Hepatocyte (in vitro differentiated cells): ENCODE measurements around the gene CLCF1.
"Not testable (repeated sequence)": the region's sequence is repeated elsewhere in the genome, so short reads cannot be mapped to it uniquely, and the experiment has no call there.

Experiments used
- EZH2 ChIP-seq: fragments of 200-600 bp; sonication (generic); IDR thresholded peaks from 2 replicates; pipeline ENCODE4 v1.6.1; 2016; ENCODE audit warnings: antibody characterized with exemption, mild to moderate bottlenecking, borderline replicate concordance
- EZH2phosphoT487 ChIP-seq: fragments of 200-600 bp; sonication (generic); IDR thresholded peaks from one replicate; pipeline ENCODE4 v1.6.1; 2018; ENCODE audit warnings: antibody characterized with exemption, mild to moderate bottlenecking, low read depth, moderate library complexity; ENCODE audit not compliant: unreplicated experiment, severe bottlenecking
- TF ChIP-seq, protein P1 (sequence below): fragments of 200-600 bp; sonication (generic); IDR thresholded peaks from 2 replicates; pipeline ENCODE4 v1.5.1; 2016; ENCODE audit warnings: antibody characterized with exemption, mild to moderate bottlenecking; ENCODE audit not compliant: poor library complexity

DNA sequence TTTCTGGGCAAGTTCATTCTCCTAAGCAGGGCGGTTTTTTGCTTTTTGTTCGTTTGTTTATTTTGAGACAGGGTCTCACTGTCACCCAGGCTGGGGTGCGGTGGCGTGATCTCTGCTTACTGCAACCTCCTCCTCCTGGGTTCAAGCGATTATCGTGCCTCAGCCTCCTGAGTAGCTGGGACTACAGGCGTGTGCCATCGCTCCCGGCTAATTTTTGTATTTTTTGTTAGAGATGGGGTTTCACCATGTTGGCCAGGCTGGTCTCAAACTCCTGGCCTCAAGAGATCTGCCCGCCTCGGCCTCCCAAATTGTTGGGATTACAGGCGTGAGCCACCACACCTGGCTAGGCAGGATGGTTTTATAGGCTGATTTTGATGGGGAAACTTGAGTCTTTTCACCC is 54.5 kb downstream of the CLCF1 start:
- TF ChIP-seq, protein P1, sequence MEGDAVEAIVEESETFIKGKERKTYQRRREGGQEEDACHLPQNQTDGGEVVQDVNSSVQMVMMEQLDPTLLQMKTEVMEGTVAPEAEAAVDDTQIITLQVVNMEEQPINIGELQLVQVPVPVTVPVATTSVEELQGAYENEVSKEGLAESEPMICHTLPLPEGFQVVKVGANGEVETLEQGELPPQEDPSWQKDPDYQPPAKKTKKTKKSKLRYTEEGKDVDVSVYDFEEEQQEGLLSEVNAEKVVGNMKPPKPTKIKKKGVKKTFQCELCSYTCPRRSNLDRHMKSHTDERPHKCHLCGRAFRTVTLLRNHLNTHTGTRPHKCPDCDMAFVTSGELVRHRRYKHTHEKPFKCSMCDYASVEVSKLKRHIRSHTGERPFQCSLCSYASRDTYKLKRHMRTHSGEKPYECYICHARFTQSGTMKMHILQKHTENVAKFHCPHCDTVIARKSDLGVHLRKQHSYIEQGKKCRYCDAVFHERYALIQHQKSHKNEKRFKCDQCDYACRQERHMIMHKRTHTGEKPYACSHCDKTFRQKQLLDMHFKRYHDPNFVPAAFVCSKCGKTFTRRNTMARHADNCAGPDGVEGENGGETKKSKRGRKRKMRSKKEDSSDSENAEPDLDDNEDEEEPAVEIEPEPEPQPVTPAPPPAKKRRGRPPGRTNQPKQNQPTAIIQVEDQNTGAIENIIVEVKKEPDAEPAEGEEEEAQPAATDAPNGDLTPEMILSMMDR = not testable (repeated sequence)
- TF ChIP-seq EZH2, EZH2phosphoT487: not testable (repeated sequence)
